H9 (cell line): ENCODE data around the gene RNF125. TPM values are rescaled to one million over a fixed set of nuclear protein-coding genes. Genes with fewer than 3 reads are reported as not detected.
A peak's percentile ranks its signal among the peaks of the same experiment; 100 is the strongest.

Source experiments
- DNase-seq: peaks from one replicate; pipeline ENCODE4 v3.0.0-alpha.2; 2017
- H2AFZ ChIP-seq: one replicate; pipeline ENCODE4 v1.6.1; 2013; ENCODE audit warnings: mild to moderate bottlenecking, low read length, control low read depth, moderate library complexity
- H2AK5ac ChIP-seq: 2 replicates; pipeline ENCODE4 v1.6.1; 2013; ENCODE audit warnings: low read length, control low read depth, mixed read lengths; ENCODE audit not compliant: insufficient read length
- H2BK120ac ChIP-seq: one replicate; pipeline ENCODE4 v1.6.1; 2013; ENCODE audit warnings: low read depth, mild to moderate bottlenecking, low read length, control low read depth, inconsistent platforms; ENCODE audit not compliant: poor library complexity, severe bottlenecking
- H2BK12ac ChIP-seq: 2 replicates; pipeline ENCODE4 v1.6.1; 2013; ENCODE audit warnings: low read length, control low read depth, mixed read lengths, low read depth; ENCODE audit not compliant: insufficient read length
- H2BK15ac ChIP-seq: 2 replicates; pipeline ENCODE4 v1.6.1; 2013; ENCODE audit warnings: low read depth, low read length, control low read depth
- H2BK20ac ChIP-seq: one replicate; pipeline ENCODE4 v1.6.1; 2013; ENCODE audit warnings: low read depth, mild to moderate bottlenecking, low read length, control low read depth, inconsistent platforms; ENCODE audit not compliant: poor library complexity, severe bottlenecking
- H2BK5ac ChIP-seq: 2 replicates; pipeline ENCODE4 v1.6.1; 2013; ENCODE audit warnings: low read length, control low read depth, mixed read lengths; ENCODE audit not compliant: insufficient read length
- H3K14ac ChIP-seq: 2 replicates; pipeline ENCODE4 v1.6.1; 2013; ENCODE audit warnings: low read length, control low read depth; ENCODE audit not compliant: insufficient read depth
- H3K18ac ChIP-seq: 2 replicates; pipeline ENCODE4 v1.6.1; 2013; ENCODE audit warnings: low read depth, mild to moderate bottlenecking, mixed read lengths, low read length, control low read depth; ENCODE audit not compliant: insufficient read length
- H3K23ac ChIP-seq: 2 replicates; pipeline ENCODE4 v1.6.1; 2013; ENCODE audit warnings: low read length, control low read depth, mixed read lengths, low read depth; ENCODE audit not compliant: insufficient read length
- H3K23me2 ChIP-seq: 2 replicates; pipeline ENCODE4 v1.6.1; 2013; ENCODE audit warnings: low read depth, mild to moderate bottlenecking, mixed read lengths, low read length, control low read depth; ENCODE audit not compliant: insufficient read length, poor library complexity, severe bottlenecking
- H3K27ac ChIP-seq: 2 replicates; pipeline ENCODE4 v1.5.1; 2013; ENCODE audit warnings: low read length, control low read depth, mixed read lengths, low read depth; ENCODE audit not compliant: insufficient read length
- H3K27me3 ChIP-seq: 2 replicates; pipeline ENCODE4 v1.6.1; 2013; ENCODE audit warnings: low read length, control low read depth, inconsistent platforms; ENCODE audit not compliant: insufficient read depth
- H3K4ac ChIP-seq: 2 replicates; pipeline ENCODE4 v1.6.1; 2013; ENCODE audit warnings: low read depth, mild to moderate bottlenecking, control low read depth, inconsistent platforms, low read length, moderate library complexity
- H3K4me1 ChIP-seq: 2 replicates; pipeline ENCODE4 v1.6.1; 2013; ENCODE audit warnings: low read length, control low read depth, inconsistent platforms; ENCODE audit not compliant: insufficient read depth
- H3K4me2 ChIP-seq: 2 replicates; pipeline ENCODE4 v1.6.1; 2013; ENCODE audit warnings: low read length, control low read depth, mixed read lengths; ENCODE audit not compliant: insufficient read length, insufficient read depth
- H3K56ac ChIP-seq: 2 replicates; pipeline ENCODE4 v1.6.1; 2013; ENCODE audit warnings: low read depth, mild to moderate bottlenecking, mixed read lengths, low read length, control low read depth; ENCODE audit not compliant: insufficient read length
- H3K79me1 ChIP-seq: 2 replicates; pipeline ENCODE4 v1.6.1; 2013; ENCODE audit warnings: low read depth, mild to moderate bottlenecking, moderate library complexity, low read length, control low read depth, inconsistent platforms; ENCODE audit not compliant: insufficient read depth, poor library complexity, severe bottlenecking
- H3K79me2 ChIP-seq: 2 replicates; pipeline ENCODE4 v1.6.1; 2013; ENCODE audit warnings: low read length, control low read depth, inconsistent platforms; ENCODE audit not compliant: insufficient read depth
- H3K9ac ChIP-seq: 2 replicates; pipeline ENCODE4 v1.6.1; 2013; ENCODE audit warnings: low read length, control low read depth, mixed read lengths; ENCODE audit not compliant: insufficient read length; ENCODE audit errors: extremely low read depth
- H3K9me3 ChIP-seq: one replicate; pipeline ENCODE4 v1.6.1; 2013; ENCODE audit warnings: low read depth, low read length, inconsistent platforms; ENCODE audit not compliant: control insufficient read depth
- H3T11ph ChIP-seq: one replicate; pipeline ENCODE4 v1.6.1; 2013; ENCODE audit warnings: mild to moderate bottlenecking, low read length, control low read depth, inconsistent platforms
- H4K20me1 ChIP-seq: one replicate; pipeline ENCODE4 v1.6.1; 2013; ENCODE audit not compliant: control insufficient read depth, insufficient read length, insufficient read depth
- H4K5ac ChIP-seq: 2 replicates; pipeline ENCODE4 v1.6.1; 2013; ENCODE audit warnings: low read depth, mild to moderate bottlenecking, mixed read lengths, low read length, control low read depth; ENCODE audit not compliant: insufficient read length
- H4K8ac ChIP-seq: replicated peaks from 2 replicates; pipeline ENCODE4 v1.6.1; 2013; ENCODE audit warnings: low read length, control low read depth, mixed read lengths, low read depth; ENCODE audit not compliant: insufficient read length
- H4K91ac ChIP-seq: 2 replicates; pipeline ENCODE4 v1.6.1; 2013; ENCODE audit warnings: low read depth, mild to moderate bottlenecking, moderate library complexity, mixed read lengths, low read length, control low read depth; ENCODE audit not compliant: insufficient read length
- H3K27ac Mint-ChIP-seq, 3 experiments: 2 replicates in 2 of 3; 3 replicates in 1 of 3; pipeline ENCODE4 v1.8.0; 2020 to 2021; ENCODE audit warnings: mixed read lengths in 3 of 3, mild to moderate bottlenecking in 1 of 3, moderate library complexity in 1 of 3
- H3K27me3 Mint-ChIP-seq: 2 replicates; pipeline ENCODE4 v1.8.0; 2021; ENCODE audit warnings: low read depth, mild to moderate bottlenecking, moderate library complexity, mixed read lengths
- H3K36me3 Mint-ChIP-seq, 3 experiments: 2 replicates in 2 of 3; 3 replicates in 1 of 3; pipeline ENCODE4 v1.8.0; 2020 to 2021; ENCODE audit warnings: low read depth in 3 of 3, mixed read lengths in 3 of 3; ENCODE audit not compliant: insufficient read depth in 1 of 3
- H3K4me1 Mint-ChIP-seq, 2 experiments: 2 replicates each; pipeline ENCODE4 v1.8.0; 2020; ENCODE audit warnings: mixed read lengths in 2 of 2
- H3K4me3 Mint-ChIP-seq, 2 experiments: 2 replicates in 1 of 2; 3 replicates in 1 of 2; pipeline ENCODE4 v1.8.0; 2020 to 2021; ENCODE audit warnings: mild to moderate bottlenecking in 2 of 2, mixed read lengths in 2 of 2, moderate library complexity in 1 of 2
- H3K9me3 Mint-ChIP-seq, 2 experiments: 2 replicates in 1 of 2; 3 replicates in 1 of 2; pipeline ENCODE4 v1.8.0; 2020; ENCODE audit warnings: mild to moderate bottlenecking in 2 of 2, mixed read lengths in 2 of 2, moderate library complexity in 1 of 2
- WGBS: extraction: QIAGEN DNeasy Blood & Tissue Kit; methylation state at CpG from one replicate; pipeline ENCODE4 v1.1.7; 2013; ENCODE audit warnings: missing lambda C conversion rate, low lambda C conversion rate, mixed read lengths; ENCODE audit not compliant: insufficient read length; ENCODE audit errors: extremely low coverage; 5-methylcytosine and 5-hydroxymethylcytosine counted together
- total RNA-seq: library from RNA; stranded (reverse); gene quantifications from 2 replicates; pipeline ENCODE4 v1.2.1, GENCODE V29; 2021
- TF ChIP-seq, protein P1 (sequence below): fragments of 200-600 bp; sonication (generic); conservative IDR thresholded peaks from 3 replicates; pipeline ENCODE4 v1.8.0; 2021; ENCODE audit warnings: antibody characterized with exemption, mild to moderate bottlenecking

The RNF125 gene
- total RNA-seq, 1 experiment from 2014 or later, result 8.3 TPM

DNA sequence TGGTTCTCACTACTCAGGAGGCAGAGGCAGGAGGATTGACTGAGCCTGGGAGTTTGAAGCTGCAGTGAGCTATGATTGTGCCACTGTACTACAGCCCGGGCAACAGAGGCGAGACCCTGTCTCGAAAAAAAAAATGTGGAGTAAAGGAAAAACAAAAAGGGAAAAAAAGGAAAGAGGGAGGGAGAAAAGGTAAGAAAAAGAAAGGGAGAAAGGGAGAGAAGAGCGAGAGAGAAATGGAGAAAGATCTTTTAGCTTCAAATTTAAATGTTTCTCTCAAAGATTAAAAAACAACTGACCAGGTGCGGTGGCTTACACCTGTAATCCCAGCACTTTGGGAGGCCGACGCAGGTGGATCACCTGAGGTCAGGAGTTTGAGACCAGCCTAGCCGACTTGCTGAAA lies 65.2 kb downstream of the RNF125 start:
- Histone ChIP-seq H2BK12ac (no peak overlapping the region), H4K91ac (no peak overlapping the region), H4K5ac (no peak overlapping the region), H2BK15ac (no peak overlapping the region), H2AFZ (no peak overlapping the region), H3K23me2 (no peaks in the 10 kb centered on the region), H2BK20ac (no peak overlapping the region), H3K79me2 (no peaks in the 10 kb centered on the region), H4K20me1 (no peaks in the 10 kb centered on the region), H3T11ph (no peak overlapping the region), H2BK120ac (no peak overlapping the region), H3K14ac (no peak overlapping the region), H3K4ac (no peak overlapping the region), H3K27me3 (no peaks in the 10 kb centered on the region), H3K4me1 (no peaks in the 10 kb centered on the region), H3K23ac (no peak overlapping the region), H3K56ac (no peak overlapping the region), H3K27ac (no peak overlapping the region), H3K18ac (no peak overlapping the region), H2BK5ac (no peak overlapping the region), H3K9me3 (no peaks in the 10 kb centered on the region), H2AK5ac (no peak overlapping the region), H4K8ac (no peak overlapping the region), H3K79me1 (no peaks in the 10 kb centered on the region), H3K9ac (no peak overlapping the region), H3K4me2 (no peak overlapping the region)
- TF ChIP-seq, protein P1, sequence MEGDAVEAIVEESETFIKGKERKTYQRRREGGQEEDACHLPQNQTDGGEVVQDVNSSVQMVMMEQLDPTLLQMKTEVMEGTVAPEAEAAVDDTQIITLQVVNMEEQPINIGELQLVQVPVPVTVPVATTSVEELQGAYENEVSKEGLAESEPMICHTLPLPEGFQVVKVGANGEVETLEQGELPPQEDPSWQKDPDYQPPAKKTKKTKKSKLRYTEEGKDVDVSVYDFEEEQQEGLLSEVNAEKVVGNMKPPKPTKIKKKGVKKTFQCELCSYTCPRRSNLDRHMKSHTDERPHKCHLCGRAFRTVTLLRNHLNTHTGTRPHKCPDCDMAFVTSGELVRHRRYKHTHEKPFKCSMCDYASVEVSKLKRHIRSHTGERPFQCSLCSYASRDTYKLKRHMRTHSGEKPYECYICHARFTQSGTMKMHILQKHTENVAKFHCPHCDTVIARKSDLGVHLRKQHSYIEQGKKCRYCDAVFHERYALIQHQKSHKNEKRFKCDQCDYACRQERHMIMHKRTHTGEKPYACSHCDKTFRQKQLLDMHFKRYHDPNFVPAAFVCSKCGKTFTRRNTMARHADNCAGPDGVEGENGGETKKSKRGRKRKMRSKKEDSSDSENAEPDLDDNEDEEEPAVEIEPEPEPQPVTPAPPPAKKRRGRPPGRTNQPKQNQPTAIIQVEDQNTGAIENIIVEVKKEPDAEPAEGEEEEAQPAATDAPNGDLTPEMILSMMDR, result no peak
- no peak overlapping the region for H3K4me3 Mint-ChIP-seq
- WGBS, result no CpG with 5 or more reads among the region's 8 CpGs
- H3K27ac Mint-ChIP-seq, result peak overlapping the region in 2 of 3 experiments; percentile 56 to 90; a peak in 2 of 7 replicates
- peaks cover 14 to 18% of the 10 kb centered on the region in 2 experiments for H3K4me1 Mint-ChIP-seq
- DNase-seq, result no peak
- 0 out of 5 replicates have a peak, but pooled peaks cover 2 to 3% of the 10 kb centered on the region in 2 experiments for H3K9me3 Mint-ChIP-seq
- H3K36me3 Mint-ChIP-seq, result no peaks in the 10 kb centered on the region
- no peaks in the 10 kb centered on the region for H3K27me3 Mint-ChIP-seq
